ENCODE data around the gene LTN1. TPM values are rescaled to one million over a fixed set of nuclear protein-coding genes. Genes with fewer than 3 reads are reported as not detected.

LTN1 gene
- total RNA-seq, 3 donors from 2014 or later, result 27.4 to 41.1 (median 29.8) TPM

DNA sequence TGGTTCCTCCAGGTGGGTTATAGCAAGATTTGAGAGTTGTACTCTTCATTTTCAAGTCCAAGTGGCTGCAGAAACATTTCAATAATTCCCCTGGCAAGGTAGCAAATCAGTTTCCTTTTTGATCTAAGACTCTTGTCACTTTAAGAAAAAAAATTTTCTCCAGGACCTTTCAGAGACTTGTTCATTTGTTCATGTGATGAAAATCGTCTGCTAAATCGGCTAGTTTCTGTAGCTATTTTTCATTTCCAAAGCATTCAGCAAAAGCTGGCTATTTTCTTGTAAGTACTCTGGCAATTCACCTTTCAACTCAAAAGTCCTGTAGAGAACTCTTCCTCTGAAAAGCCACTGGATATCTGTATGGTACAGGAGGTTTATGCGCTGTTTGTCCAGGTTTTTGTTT lies 93.5 kb downstream of the LTN1 start:
- Histone ChIP-seq H3K4me1 (no peaks in the 10 kb centered on the region), H3K36me3 (no peaks in the 10 kb centered on the region), H3K27ac (peak overlapping the region in 1 of 2 donors; percentile 68), H3K27me3 (no peaks in the 10 kb centered on the region), H3K9me3 (peaks cover 3 to 4% of the 10 kb centered on the region in 2 donors), H3K4me3 (no peak overlapping the region)
- no peak for TF ChIP-seq POLR2AphosphoS5 (IDR thresholded peaks at IDR 0.05)
- TF ChIP-seq, protein P1, sequence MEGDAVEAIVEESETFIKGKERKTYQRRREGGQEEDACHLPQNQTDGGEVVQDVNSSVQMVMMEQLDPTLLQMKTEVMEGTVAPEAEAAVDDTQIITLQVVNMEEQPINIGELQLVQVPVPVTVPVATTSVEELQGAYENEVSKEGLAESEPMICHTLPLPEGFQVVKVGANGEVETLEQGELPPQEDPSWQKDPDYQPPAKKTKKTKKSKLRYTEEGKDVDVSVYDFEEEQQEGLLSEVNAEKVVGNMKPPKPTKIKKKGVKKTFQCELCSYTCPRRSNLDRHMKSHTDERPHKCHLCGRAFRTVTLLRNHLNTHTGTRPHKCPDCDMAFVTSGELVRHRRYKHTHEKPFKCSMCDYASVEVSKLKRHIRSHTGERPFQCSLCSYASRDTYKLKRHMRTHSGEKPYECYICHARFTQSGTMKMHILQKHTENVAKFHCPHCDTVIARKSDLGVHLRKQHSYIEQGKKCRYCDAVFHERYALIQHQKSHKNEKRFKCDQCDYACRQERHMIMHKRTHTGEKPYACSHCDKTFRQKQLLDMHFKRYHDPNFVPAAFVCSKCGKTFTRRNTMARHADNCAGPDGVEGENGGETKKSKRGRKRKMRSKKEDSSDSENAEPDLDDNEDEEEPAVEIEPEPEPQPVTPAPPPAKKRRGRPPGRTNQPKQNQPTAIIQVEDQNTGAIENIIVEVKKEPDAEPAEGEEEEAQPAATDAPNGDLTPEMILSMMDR (IDR thresholded peaks at IDR 0.05), result no peak
- intact Hi-C loops (cut with DNase I; ENCODE audit: low total_unique reads), result no loop called here
- DNase-seq (ENCODE audit: low spot score in 2 of 2), result no peak

DNA sequence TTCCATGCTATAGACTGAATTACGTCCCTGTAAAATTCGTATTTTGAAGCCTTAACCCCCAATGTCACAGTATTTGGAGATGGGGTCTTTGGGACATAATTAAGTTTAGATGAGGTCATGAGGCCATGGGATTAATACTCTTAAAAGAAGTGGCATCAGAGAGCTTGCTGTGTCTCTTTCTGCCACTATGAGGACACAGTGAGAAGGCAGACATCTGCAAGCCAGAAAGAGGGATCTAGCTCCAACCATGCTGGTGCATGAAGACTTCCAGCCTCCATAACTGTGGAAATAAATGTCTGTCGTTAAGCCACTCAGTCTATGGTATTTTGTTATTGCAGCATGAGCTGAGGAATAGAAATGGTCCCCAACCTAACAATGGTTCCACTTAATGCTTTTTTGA lies 99.0 kb downstream of the LTN1 start:
- DNase-seq (ENCODE audit: low spot score in 2 of 2), result no peak
- H3K36me3 ChIP-seq, result no peaks in the 10 kb centered on the region
- H3K27ac ChIP-seq, result no peak overlapping the region
- no peaks in the 10 kb centered on the region for H3K27me3 ChIP-seq
- no peak for TF ChIP-seq POLR2AphosphoS5 (IDR thresholded peaks at IDR 0.05)
- TF ChIP-seq, protein P1 (IDR thresholded peaks at IDR 0.05), result no peak
- no peak for TF ChIP-seq POLR2A (IDR thresholded peaks at IDR 0.05)
- peaks cover 3 to 4% of the 10 kb centered on the region in 2 donors for H3K9me3 ChIP-seq
- intact Hi-C loops (cut with DNase I; ENCODE audit: low total_unique reads), result no loop called here
- H3K4me3 ChIP-seq, result no peak overlapping the region
- H3K4me1 ChIP-seq, result no peaks in the 10 kb centered on the region

DNA sequence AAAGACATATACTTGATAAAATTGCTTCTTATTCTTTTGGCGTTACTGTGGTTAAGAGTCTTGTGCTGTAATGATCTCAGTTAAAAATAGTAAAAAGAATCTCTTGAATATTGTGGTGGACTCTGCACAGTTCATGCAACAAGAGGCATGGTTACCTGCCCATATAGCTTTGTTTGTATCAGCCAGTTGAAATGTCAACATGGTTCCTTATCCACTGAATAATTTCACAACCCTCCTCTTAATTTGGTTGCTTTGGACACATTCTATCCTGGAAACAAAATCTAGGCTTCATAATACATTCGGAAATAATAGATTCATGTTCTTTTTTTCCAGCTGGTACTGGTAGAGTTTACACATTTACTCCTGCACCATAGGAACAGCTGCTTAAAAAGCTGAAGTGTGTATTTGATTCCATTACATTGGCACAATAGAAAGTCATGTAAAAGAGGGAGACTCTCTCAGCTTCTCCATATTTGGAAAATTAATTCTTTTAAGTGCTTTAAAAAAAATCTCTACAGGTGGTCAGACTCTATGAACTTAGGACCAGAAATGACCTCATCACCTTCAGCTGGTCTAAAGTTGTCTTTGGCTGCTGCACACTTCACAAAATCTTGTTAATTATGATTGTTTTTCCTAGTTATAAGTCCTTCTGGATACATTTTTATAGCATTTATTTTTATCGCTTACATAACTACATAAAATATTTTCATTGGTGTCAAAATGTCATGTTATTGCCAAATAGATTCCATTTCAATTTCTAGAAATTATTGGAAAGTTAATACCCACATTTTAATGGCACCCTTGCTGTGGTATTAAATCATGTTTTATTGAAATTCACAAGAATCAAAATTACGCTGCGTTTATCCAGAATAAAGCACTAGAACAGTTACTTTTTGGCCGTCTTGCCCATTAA lies 100.2 kb downstream of the LTN1 start:
- no peaks in the 10 kb centered on the region for H3K27me3 ChIP-seq
- H3K4me3 ChIP-seq, result no peak overlapping the region
- H3K36me3 ChIP-seq, result no peaks in the 10 kb centered on the region
- no peaks in the 10 kb centered on the region for H3K4me1 ChIP-seq
- no peak for DNase-seq (ENCODE audit: low spot score in 2 of 2)
- peaks cover 3 to 4% of the 10 kb centered on the region in 2 donors for H3K9me3 ChIP-seq
- H3K27ac ChIP-seq, result no peak overlapping the region
- intact Hi-C loops (cut with DNase I; ENCODE audit: low total_unique reads), result no loop called here
- TF ChIP-seq, protein P1 (IDR thresholded peaks at IDR 0.05), result no peak
- no peak for TF ChIP-seq POLR2A (IDR thresholded peaks at IDR 0.05)
- no peak for TF ChIP-seq POLR2AphosphoS5 (IDR thresholded peaks at IDR 0.05)

DNA sequence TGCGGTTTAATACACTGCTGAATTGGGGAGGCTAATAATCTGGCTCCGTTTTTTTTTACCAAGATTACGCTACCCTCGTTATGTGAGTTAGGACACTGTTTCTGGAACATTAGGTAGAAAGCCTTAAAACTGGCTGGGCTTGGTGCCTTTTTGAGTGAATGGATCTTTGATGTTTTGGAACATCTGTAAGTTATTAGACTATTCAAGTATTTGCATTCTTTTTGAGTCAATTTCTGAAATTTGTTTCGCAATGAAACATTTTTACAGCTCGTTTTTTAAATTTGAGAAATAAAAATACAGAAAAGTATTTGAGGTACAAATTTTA lies 106.9 kb downstream of the LTN1 start:
- DNase-seq (ENCODE audit: low spot score in 2 of 2), result no peak
- Histone ChIP-seq H3K36me3 (no peaks in the 10 kb centered on the region), H3K27me3 (no peaks in the 10 kb centered on the region), H3K9me3 (no peaks in the 10 kb centered on the region), H3K4me1 (no peaks in the 10 kb centered on the region), H3K4me3 (no peak overlapping the region), H3K27ac (peak overlapping the region in 1 of 2 donors; percentile 93)
- intact Hi-C loops (cut with DNase I; ENCODE audit: low total_unique reads), result no loop called here
- TF ChIP-seq POLR2AphosphoS5 (IDR thresholded peaks at IDR 0.05) (no peak), POLR2A (IDR thresholded peaks at IDR 0.05) (no peak)
- TF ChIP-seq, protein P1 (IDR thresholded peaks at IDR 0.05), result no peak
